HG03521 (cell line): Measurements from ENCODE around the gene C17orf50.

Experiments
- ATAC-seq: cut with Tn5 transposase; IDR thresholded peaks from one replicate; pipeline ENCODE4 v1.9.1; 2021; ENCODE audit warnings: mild to moderate bottlenecking, moderate library complexity; ENCODE audit not compliant: unreplicated experiment

C17orf50 gene

GRCh38 chr17:35733366-35733765 lies 27.3 kb upstream of the C17orf50 start:
- ATAC-seq = no peak

GRCh38 chr17:35734396-35734795 lies 26.3 kb upstream of the C17orf50 start:
- ATAC-seq = no peak

GRCh38 chr17:35735036-35735805 lies 25.5 kb upstream of the C17orf50 start:
- ATAC-seq = no peak

GRCh38 chr17:35736236-35736635 lies 24.5 kb upstream of the C17orf50 start:
- ATAC-seq = no peak

- no peak for ATAC-seq
Observed at GRCh38 chr17:35738519-35739133, 22.1 kb upstream of the C17orf50 start.

- ATAC-seq = no peak
Observed at GRCh38 chr17:35740216-35740615, 20.5 kb upstream of the C17orf50 start.

- ATAC-seq = no peak
Observed at GRCh38 chr17:35740997-35741931, 19.4 kb upstream of the C17orf50 start.

- no peak for ATAC-seq
Observed at GRCh38 chr17:35742496-35742895, 18.2 kb upstream of the C17orf50 start.

- no peak for ATAC-seq
Observed at GRCh38 chr17:35742896-35743477, 17.7 kb upstream of the C17orf50 start.

- ATAC-seq = no peak
Observed at GRCh38 chr17:35743626-35744328, 16.9 kb upstream of the C17orf50 start.

GRCh38 chr17:35744830-35745229 lies 15.9 kb upstream of the C17orf50 start:
- ATAC-seq = no peak

- no peak for ATAC-seq
Observed at GRCh38 chr17:35745246-35745645, 15.4 kb upstream of the C17orf50 start.

- no peak for ATAC-seq
Observed at GRCh38 chr17:35745749-35746320, 14.9 kb upstream of the C17orf50 start.

- ATAC-seq = no peak
Observed at GRCh38 chr17:35747540-35748017, 13.1 kb upstream of the C17orf50 start.

GRCh38 chr17:35748341-35748841 lies 12.3 kb upstream of the C17orf50 start:
- no peak for ATAC-seq

- ATAC-seq = no peak
Observed at GRCh38 chr17:35748979-35749378, 11.7 kb upstream of the C17orf50 start.

GRCh38 chr17:35749560-35750412 lies 10.9 kb upstream of the C17orf50 start:
- no peak for ATAC-seq

- no peak for ATAC-seq
Observed at GRCh38 chr17:35750526-35751395, 9.9 kb upstream of the C17orf50 start.
